Right forelimb (tissue), 1 donor: Measurements from ENCODE around the gene SEMA3A.

Experiments used
- DNase-seq: peaks from one replicate; pipeline ENCODE4 v3.0.0-alpha.2; 2018

SEMA3A gene

GRCh38 chr7:84195295-84196060 is 889 bp upstream of the SEMA3A start:
- no peak for DNase-seq

GRCh38 chr7:84193747-84194146 is 842 bp downstream of the SEMA3A start:
- no peak for DNase-seq

GRCh38 chr7:84191842-84192241 is 2.7 kb downstream of the SEMA3A start:
- DNase-seq: no peak

GRCh38 chr7:84191261-84191660 is 3.3 kb downstream of the SEMA3A start:
- DNase-seq: no peak

GRCh38 chr7:84190016-84190705 is 4.4 kb downstream of the SEMA3A start:
- DNase-seq: no peak

- DNase-seq: no peak
These were observed 5.7 kb downstream of the SEMA3A start for GRCh38 chr7:84188786-84189405.

GRCh38 chr7:84187813-84188510 is 6.6 kb downstream of the SEMA3A start:
- DNase-seq: no peak

GRCh38 chr7:84187087-84187805 is 7.3 kb downstream of the SEMA3A start:
- DNase-seq: no peak

- DNase-seq: no peak
These were observed 10.8 kb downstream of the SEMA3A start for GRCh38 chr7:84183741-84184140.

GRCh38 chr7:84182301-84182700 is 12.3 kb downstream of the SEMA3A start:
- DNase-seq: no peak

GRCh38 chr7:84181628-84182027 is 13.0 kb downstream of the SEMA3A start:
- DNase-seq: no peak

- no peak for DNase-seq
These were observed 16.7 kb downstream of the SEMA3A start for GRCh38 chr7:84177758-84178412.

GRCh38 chr7:84176716-84177115 is 17.9 kb downstream of the SEMA3A start:
- DNase-seq: no peak

- no peak for DNase-seq
These were observed 19.1 kb downstream of the SEMA3A start for GRCh38 chr7:84175461-84175860.

- DNase-seq: no peak
These were observed 23.9 kb downstream of the SEMA3A start for GRCh38 chr7:84170646-84171045.

- DNase-seq: no peak
These were observed 32.0 kb downstream of the SEMA3A start for GRCh38 chr7:84162584-84162983.

GRCh38 chr7:84162125-84162524 is 32.5 kb downstream of the SEMA3A start:
- no peak for DNase-seq

- DNase-seq: no peak
These were observed 33.2 kb downstream of the SEMA3A start for GRCh38 chr7:84161398-84161797.

GRCh38 chr7:84159435-84159834 is 35.2 kb downstream of the SEMA3A start:
- no peak for DNase-seq

- no peak for DNase-seq
These were observed 37.4 kb downstream of the SEMA3A start for GRCh38 chr7:84157171-84157570.

GRCh38 chr7:84154991-84155781 is 39.4 kb downstream of the SEMA3A start:
- DNase-seq: no peak
